ENCODE measurements around the gene ZNF280B. TPM values are rescaled to one million over a fixed set of nuclear protein-coding genes. Genes with fewer than 3 reads are reported as not detected.
A peak's percentile ranks its signal among the peaks of the same experiment; 100 is the strongest.

ZNF280B gene, protein sequence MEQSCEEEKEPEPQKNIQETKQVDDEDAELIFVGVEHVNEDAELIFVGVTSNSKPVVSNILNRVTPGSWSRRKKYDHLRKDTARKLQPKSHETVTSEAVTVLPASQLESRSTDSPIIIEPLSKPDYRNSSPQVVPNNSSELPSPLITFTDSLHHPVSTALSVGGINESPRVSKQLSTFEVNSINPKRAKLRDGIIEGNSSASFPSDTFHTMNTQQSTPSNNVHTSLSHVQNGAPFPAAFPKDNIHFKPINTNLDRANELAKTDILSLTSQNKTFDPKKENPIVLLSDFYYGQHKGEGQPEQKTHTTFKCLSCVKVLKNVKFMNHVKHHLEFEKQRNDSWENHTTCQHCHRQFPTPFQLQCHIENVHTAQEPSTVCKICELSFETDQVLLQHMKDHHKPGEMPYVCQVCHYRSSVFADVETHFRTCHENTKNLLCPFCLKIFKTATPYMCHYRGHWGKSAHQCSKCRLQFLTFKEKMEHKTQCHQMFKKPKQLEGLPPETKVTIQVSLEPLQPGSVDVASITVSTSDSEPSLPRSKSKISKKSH
- total RNA-seq (2014; rRNA removed; shearing (Covaris generic)), result 0.49 and 2.0 TPM in 2 replicates

DNA sequence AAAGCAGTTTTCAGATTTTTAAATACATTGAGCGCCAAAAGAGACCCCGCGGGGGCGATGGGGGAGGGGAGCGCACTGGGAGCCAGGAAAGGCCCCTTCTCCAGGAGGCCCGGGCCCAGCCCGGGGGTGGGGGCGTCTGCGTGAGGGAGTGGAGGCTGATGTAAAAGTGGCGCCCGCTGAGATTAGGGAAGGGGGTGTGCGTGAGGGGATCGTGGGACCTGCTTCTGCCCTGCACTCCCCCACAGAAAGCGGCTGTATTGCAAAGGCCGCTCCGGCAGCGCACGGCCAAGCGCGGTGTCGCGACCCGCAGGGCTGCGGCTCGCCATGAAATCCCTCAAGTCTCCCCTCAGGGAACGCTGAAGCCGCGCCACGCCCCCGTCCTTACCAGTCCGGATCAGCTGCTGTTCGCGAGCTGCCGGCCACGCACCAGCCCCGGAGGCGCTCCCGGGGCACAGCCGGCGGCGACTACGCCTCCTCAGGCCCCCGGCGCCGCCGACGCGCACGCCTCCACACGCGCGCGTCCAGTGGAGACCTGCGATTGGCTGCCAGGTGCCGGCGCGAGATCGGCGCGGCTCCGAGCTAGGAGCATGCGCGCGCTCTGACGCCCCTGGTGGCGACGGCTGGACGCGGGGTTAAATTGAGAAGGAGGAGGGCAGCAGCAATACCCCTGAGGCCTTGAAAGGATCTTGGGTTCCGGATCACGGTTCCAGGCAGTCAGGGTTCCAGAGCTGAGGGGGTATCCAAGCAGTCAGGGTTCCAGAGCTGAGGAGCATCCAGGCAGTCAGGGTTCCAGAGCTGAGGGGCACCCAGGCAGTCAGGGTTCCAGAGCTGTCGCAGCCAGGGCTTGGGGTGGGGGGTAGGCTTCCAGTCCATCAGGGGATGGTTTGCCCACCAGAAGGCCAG lies at the start of gene ZNF280B:
Gene ZNF280B, minus strand, starts transcription at position 469 of the 903 bp plus-strand sequence. CDS start 19,344 bp downstream, outside the sequence.
- in situ Hi-C loops (cut with HindIII; ENCODE audit: low sequenced_read_pairs), result no loop called here

DNA sequence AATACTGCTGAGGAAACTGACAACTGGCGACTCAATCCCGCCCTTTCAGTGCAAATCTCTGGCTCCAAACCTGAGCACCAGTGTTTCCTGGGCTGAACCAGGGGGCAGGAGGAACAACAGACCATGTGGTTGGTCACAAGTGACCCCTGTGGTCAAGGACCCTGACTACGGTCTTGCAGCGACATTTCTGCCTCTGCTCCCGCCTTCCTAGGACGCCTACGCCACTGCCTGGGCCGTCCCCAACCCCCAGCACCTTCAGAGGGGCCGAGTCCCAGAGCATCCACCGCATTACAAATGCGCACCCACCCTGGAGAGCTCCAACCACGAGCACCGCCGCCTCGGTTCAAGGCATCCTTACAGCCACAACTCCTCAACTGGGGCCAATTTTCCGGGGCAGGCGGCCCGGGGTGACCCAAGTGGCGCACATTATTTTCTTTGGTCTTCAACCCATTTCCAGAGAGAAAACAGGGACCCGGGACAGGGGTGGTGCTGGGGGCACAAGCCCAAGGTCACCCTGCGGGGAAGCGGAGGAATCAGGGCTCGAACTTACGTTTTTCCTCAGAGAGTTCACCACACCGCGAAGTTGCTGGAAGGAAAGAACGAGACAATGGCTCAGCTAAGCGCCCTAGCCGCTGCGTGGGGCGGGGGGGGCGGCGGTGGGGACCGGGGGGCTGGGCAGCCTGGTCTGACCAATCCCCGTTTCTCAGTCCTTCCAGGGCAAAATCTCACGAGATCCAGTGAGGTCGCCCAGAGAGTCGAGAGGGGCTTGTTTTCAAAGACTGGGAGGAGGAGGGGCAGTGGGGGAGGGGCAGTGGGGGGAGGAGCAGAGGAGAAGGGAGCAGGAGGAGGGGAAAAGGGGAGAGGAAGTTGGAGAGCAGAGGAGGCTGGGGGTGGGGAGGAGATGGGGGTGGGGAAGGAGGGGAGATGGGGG lies 48.7 kb upstream of the ZNF280B start:
- in situ Hi-C loops (cut with HindIII; ENCODE audit: low sequenced_read_pairs), result no loop called here
- DNase-seq (ENCODE audit: low spot score), result no peak

More for the DNA sequence above, at the start of gene ZNF280B:
- peak; percentile 77 for DNase-seq (ENCODE audit: low spot score)

DNA sequence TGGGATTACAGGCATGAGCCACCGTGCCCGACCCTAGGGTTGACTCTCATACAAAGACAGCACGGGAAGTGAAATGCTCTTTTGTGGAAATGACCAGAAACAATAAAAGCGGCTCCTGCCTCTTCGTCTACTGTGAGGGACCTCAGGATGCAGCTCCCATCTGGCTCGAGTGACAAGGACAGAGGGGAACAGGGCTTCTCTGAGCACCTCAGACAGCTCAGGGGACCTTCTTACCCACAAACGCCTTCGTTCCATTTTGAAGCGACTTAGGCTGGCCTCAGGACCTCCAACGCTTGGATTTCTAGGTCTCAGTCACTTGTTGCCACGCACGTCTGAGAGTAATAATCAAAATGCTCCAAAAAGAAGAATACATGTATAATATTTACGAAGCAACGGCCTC lies 48.0 kb upstream of the ZNF280B start:
- no peak for DNase-seq (ENCODE audit: low spot score)
- in situ Hi-C loops (cut with HindIII; ENCODE audit: low sequenced_read_pairs), result no loop called here

DNA sequence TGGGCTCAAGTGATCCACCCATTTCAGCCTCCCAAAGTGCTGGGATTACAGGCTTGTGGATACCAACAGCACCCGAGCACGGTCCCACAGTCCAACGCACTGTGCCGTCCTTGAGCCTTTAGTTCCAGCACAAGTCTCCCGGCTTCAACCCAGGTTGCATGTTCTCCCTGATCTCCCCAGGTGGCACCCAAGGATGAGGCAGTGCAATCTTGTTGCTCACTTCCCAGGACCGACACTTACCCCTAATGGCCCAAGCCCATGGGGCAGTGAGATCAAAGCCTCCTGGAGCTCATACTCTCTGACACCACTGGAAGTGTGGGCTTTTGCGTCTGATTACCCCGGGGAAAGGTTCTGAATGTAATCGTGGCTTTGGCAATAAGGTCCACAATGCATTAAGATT lies 47.1 kb upstream of the ZNF280B start:
- in situ Hi-C loops (cut with HindIII; ENCODE audit: low sequenced_read_pairs), result no loop called here
- DNase-seq (ENCODE audit: low spot score), result no peak

DNA sequence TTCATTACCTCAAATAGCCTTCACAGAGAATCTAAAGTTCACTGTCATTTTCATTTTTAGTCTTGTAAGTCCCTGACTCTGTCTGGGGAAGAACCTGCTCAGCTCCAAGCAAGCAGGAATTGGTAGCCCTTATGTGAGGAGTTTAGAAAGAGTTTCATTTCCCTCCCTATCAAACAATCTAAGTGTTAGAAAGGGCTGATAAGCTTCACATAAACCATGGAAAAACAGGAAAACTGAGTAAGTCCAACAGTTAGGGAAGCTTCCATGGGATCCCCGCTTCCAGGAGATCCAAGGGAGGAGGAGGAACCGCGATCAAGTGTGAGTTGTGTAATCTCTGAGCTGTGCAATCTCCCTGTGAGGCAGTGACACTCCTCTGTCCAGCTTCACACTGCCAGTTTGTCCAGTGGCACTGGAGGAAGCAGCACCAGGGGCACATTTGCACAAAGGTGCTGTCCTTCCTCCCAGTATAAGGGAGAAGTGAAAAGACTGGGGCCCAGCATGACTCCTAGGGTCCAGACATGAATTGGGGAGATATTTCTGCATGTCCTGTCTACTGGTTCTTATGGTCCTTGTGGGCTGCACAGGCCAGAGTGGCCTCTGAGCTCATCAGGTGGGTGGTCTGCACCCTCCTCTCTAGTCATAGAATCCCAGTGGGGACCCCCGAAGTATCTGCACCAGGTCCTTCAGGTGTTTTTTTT lies 46.2 kb upstream of the ZNF280B start:
- no peak for DNase-seq (ENCODE audit: low spot score)
- in situ Hi-C loops (cut with HindIII; ENCODE audit: low sequenced_read_pairs), result no loop called here

DNA sequence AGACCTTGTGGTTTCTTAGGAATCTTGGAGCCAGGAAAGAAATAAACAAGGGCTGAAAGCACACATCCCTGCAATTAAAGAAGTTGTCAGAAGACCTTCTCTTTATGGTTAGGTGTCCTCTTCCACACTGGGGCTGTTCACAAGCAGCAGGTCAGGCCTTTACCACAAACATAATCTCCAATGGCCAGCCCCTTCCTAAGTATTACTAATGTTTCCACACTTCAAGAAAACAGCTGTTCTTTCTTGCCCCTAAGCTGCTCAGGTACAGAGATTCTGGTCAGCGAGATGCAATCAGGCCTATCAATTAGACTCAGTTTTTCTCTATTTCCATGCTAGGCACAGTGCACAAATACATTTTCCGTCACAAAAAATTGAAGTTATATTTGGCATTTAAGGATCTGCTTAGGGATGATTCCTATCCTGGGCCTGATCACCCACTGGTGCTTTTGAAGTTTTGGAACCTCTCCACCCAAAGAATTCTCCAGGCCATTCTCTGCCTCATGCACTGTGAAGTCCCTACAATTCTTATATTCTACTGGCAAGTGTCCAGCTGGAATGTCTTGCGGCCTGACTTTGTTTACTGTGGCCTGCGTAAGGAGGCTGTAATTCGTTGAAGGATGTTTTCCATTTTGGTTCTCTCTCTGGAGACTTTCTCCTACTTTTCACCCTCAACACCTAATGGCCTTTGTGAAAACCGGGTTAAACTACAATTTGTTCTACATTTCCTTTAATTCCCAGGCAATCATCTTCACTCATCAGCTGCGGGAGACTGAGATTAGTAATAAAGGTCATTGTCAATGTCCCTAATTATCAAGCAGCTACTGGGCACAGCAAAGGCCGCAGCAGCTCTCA lies 45.4 kb upstream of the ZNF280B start:
- in situ Hi-C loops (cut with HindIII; ENCODE audit: low sequenced_read_pairs), result no loop called here
- no peak for DNase-seq (ENCODE audit: low spot score)

DNA sequence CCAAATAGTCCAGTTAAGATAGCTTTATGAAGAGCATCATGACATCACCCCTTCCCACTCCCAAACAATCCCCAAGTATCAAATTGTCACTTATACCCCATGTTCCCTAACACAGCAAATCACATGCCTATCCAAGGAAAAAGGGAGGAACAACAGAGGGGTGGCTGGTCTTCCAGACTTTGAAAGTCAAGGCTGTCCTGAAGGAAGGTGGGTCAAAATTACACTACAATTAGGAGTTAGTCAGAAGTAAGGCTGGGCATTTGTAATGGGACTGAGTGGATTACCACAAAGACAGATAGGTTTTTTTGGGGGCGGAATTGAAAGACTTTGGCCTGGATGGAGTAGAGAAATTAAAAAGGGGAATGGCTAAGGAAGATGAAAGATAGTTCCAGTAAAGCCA lies 44.6 kb upstream of the ZNF280B start:
- in situ Hi-C loops (cut with HindIII; ENCODE audit: low sequenced_read_pairs), result no loop called here
- DNase-seq (ENCODE audit: low spot score), result no peak

DNA sequence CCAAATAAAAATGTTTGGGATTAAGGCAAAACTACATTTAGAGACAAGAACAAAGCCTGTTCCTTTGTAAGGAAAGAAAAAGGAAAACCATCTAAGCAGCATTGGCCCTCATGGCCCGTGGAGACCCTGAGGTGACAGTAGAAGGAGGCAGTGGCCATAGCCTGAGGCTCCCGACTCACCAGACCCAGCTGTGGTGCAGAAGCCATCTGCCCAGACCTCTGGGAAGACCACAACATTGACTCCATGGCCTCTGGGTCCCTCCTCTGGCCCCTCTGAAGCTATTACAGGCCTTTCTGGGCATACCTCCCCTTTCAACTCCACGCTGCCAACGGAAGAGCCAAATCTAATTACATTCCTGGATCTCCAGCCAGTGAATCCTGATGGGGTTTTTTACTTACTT lies 44.1 kb upstream of the ZNF280B start:
- in situ Hi-C loops (cut with HindIII; ENCODE audit: low sequenced_read_pairs), result no loop called here
- DNase-seq (ENCODE audit: low spot score), result no peak

DNA sequence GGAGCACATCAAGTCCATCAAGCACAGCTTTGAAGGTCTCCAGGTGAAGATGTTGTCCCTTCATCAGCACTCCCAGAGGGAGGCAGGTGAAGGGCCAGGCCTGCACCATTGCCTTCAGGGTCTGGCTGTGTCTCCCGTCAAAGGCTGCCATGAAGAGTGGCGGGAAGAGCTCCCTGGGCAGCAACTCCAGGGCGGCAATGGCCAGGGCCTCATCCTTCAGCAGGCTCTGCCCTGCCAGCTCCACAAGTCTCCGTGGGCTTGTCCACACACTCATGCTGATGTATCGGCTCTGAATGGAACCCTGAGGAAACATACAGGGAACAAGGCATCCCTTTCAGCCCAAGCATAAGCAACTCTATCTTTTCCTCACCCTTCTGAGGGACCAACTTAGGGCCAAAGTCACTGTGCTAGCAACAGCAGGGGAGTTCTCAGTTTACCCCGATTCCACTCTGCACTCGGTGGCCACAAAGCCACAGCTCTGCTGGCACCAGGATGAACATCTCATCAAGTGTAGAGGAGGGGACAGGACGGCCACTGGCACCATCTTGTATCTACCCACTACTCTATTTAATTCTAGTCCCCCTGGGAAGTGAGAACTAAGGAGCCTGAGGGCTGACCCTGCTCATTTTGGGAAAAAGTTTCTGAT lies 42.4 kb upstream of the ZNF280B start:
- in situ Hi-C loops (cut with HindIII; ENCODE audit: low sequenced_read_pairs), result no loop called here
- DNase-seq (ENCODE audit: low spot score), result no peak

DNA sequence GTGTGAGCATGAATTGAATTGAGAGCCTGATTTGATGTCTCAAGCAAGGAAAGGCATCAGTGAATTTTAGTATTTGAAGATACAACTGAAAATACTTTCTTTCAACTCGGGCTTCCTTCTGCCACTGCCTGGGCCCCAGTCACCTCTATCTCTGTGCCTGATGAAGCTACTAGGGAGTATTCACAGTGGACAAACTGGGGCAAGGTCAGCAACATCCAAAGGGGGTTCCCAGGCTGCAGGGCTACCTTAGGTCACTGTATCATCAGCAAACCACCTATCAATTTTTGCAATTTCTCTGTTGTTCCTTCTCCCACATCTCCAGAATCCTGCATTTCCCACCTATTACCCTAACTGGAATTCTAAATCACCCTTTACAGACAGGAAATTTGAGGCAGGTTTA lies 40.4 kb upstream of the ZNF280B start:
- in situ Hi-C loops (cut with HindIII; ENCODE audit: low sequenced_read_pairs), result no loop called here
- DNase-seq (ENCODE audit: low spot score), result no peak

DNA sequence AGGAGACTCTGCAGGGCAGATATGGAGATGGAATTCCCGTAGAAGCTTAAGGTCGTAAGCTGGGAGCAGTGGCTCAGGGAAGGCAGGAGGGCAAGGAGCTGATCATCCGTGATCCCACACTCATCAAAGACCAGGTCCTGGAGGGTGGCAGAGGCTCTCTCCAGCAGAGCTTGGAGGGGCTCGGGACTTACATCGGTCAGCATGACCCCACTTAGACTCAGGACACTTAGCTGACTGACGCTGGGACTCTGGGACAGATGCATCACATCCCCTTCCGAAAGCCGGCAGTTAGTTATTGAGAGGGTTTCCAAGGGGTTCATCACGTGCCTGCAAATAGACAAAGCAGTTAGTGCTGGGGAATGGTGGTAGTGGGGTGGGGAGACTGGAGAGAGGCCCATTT lies 39.8 kb upstream of the ZNF280B start:
- DNase-seq (ENCODE audit: low spot score), result no peak
- in situ Hi-C loops (cut with HindIII; ENCODE audit: low sequenced_read_pairs), result no loop called here

DNA sequence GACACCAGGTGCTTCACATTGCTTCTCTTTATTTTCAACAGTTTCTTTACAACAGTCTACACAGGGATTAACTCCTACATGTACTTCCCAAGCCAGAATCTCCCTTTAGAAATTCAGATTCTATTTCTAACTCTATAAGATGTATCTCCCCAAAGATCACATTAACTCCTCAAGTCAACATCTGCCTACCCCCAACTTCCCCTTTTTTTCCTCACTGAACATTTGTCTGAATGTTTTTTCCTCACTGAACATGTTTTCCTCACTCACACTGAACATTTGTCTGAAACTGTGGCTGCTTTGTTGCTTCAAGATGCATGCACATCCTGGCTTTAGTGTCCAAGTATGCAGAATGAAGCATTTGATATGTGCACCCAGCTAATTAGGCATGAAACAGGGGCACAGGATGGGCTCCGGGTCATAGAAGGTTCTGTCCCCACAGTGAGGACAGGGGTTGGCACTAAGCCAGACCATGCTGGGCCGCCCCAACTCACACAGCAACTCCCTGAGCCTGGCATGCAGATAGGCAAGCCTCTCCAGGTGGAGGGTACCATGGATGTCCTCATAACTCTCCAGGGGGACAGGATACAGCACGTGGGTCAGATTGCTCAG lies 39.3 kb upstream of the ZNF280B start:
- in situ Hi-C loops (cut with HindIII; ENCODE audit: low sequenced_read_pairs), result no loop called here
- DNase-seq (ENCODE audit: low spot score), result no peak

DNA sequence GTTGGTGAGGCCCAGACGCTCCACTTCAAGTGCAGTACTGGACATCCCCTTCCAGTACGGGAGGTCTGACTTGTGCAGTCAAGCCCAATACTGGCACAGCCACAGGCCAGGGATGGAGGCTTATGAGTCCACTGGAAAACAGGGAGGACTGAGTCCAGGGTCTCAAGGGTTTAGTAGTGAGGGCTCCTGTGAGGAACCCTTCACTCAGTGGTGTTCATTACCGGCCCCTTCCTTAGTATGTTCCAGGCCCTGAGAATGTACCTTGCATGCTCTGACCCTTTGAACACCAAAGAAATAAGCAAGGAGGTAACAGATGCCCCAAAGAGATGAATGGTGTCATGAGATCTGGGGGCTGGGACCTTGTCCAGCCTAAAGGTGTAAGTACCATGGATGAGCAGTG lies 38.7 kb upstream of the ZNF280B start:
- in situ Hi-C loops (cut with HindIII; ENCODE audit: low sequenced_read_pairs), result no loop called here
- DNase-seq (ENCODE audit: low spot score), result no peak

DNA sequence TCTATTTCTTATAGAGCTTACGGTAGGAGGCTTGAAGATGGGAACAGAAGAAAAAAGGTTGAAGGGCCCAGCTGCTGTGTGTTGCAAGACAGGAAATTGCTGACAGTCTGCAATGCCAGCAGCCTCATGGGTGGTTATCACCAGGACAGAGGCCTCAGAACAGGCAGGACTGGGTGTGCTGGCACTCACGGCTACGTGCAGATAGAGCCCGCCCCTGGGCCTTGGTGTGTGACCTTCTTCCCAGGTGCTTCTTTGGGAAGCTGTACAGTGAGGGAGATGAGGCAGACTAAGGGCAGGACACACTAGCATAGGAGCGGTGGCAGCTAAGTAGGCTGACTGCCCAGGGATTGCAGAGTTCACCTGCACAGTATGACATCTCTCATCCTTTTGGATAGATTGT lies 37.9 kb upstream of the ZNF280B start:
- in situ Hi-C loops (cut with HindIII; ENCODE audit: low sequenced_read_pairs), result no loop called here
- no peak for DNase-seq (ENCODE audit: low spot score)

DNA sequence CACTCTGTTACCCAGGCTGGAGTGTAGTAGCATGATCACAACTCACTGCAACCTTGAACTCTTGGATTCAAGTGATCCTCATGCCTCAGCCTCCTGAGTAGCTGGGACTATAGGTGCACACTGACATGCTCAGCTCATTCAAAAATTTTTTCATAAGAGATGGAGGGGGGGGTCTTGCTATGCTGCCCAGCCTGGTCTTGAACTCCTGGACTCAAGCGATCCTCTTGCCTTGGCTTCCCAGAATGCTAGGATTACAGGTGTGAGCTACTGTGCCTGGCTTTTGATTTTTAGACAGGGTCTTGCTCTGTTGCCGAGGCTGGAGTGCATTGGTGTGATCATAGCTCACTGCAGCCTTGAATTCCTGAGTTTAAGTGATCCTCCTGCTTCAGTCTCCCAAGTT lies 36.5 kb upstream of the ZNF280B start:
- in situ Hi-C loops (cut with HindIII; ENCODE audit: low sequenced_read_pairs), result no loop called here

DNA sequence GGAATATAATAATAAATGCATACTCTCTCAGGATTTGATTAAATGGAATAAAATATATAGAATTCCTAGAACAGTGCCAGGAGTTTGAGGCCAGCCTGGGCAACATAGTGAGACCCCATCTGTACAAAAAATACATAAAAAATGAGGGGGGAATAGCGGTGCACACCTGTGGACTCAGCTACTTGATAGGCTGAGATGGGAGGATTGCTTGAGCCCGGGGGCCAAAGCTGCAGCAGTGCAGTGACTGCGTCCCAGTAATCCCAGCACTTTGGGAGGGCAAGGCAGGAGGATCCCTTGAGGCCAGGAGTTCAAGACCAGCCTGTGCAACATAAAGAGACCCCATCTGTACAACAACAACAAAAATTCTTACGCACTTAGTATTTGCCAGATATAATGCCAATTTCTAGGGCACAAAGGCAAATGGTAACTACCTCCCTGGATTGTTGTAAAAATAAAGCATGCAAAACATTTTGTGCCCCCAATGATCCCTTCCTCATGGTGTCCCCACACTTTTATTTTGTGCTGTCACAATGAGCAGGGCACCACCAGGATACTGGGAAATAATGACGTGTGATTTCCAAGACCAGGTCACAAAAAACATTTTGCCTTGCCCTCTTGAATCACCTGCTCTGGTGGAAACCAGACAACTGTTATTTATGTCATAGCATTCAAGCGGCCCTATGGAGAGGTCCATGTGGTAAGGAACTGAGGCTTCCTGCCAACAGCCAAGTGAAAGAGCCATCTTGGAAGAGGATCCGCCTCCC lies 29.9 kb upstream of the ZNF280B start:
- in situ Hi-C loops (cut with HindIII; ENCODE audit: low sequenced_read_pairs), result no loop called here
- no peak for DNase-seq (ENCODE audit: low spot score)

More for the DNA sequence above, 36.5 kb upstream of the ZNF280B start:
- no peak for DNase-seq (ENCODE audit: low spot score)
